Activated T-helper 17 cell treated with anti-CD3 and anti-CD28 coated beads, Interleukin-2, amount 50 U/mL, for 72 hours (primary cell): Measurements from ENCODE around the gene INPP4B. TPM values are rescaled to one million over a fixed set of nuclear protein-coding genes. Genes with fewer than 3 reads are reported as not detected.

Experiments
- ATAC-seq: fragments of 150-1000 bp; cut with Tn5 transposase; replicated peaks from 2 replicates; pipeline ENCODE4 v1.10.0; 2021; ENCODE audit warnings: mild to moderate bottlenecking, moderate library complexity
- H3K27ac Mint-ChIP-seq: one replicate; pipeline ENCODE4 v1.8.0; 2022; ENCODE audit warnings: mixed read lengths
- H3K27me3 Mint-ChIP-seq: one replicate; pipeline ENCODE4 v1.8.0; 2022; ENCODE audit warnings: mixed read lengths
- H3K36me3 Mint-ChIP-seq: one replicate; pipeline ENCODE4 v1.8.0; 2022; ENCODE audit warnings: low read depth, mild to moderate bottlenecking, mixed read lengths
- H3K4me1 Mint-ChIP-seq: one replicate; pipeline ENCODE4 v1.8.0; 2022; ENCODE audit warnings: mixed read lengths
- H3K4me3 Mint-ChIP-seq: one replicate; pipeline ENCODE4 v1.8.0; 2022; ENCODE audit warnings: mild to moderate bottlenecking, mixed read lengths
- H3K9me3 Mint-ChIP-seq: one replicate; pipeline ENCODE4 v1.8.0; 2022; ENCODE audit warnings: mixed read lengths
- total RNA-seq, 2 donors: library from RNA; stranded (reverse); gene quantifications; one replicate each; pipeline ENCODE4 v1.2.3, GENCODE V29; 2022

INPP4B gene
- total RNA-seq, 2 donors from 2014 or later: 53.9 to 65.0 TPM

DNA sequence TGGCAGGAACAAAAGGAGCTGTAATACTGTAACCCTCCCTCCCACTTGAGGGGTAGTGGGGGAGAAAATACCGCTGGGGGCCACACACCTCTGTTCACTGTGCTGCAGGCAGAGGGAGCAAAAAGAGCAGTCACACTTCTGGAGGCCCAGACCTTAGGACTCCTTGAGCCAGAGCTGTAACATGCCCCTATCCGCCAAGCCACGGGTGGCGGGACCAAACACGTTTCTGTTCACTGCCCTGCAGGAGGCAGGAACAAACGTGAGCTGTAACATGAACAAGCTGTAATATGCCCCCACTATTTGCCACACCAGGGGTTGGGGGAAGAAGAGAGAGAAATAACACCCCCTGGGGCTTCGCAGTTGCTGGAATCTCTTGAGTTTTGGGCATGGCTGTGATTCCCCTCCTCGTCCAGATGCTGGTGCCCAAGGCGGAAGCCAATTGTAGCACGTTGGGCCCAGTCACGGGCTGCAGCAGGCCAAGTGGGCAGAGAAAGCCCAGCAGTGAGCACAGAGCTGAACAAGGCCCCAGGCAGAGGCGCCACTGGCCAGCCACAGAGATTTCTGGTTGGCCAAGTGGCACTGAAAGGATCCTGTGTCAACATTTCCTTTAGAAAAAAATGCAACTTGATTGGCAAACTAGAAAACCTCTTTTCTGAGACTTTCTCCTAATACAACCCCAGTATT is 509.7 kb downstream of the INPP4B start:
- Mint-ChIP-seq H3K27ac (no peak overlapping the region), H3K4me3 (no peak overlapping the region), H3K36me3 (peaks cover 29% of the 10 kb centered on the region), H3K9me3 (no peaks in the 10 kb centered on the region), H3K4me1 (peaks cover 22% of the 10 kb centered on the region), H3K27me3 (no peaks in the 10 kb centered on the region)
- no peak for ATAC-seq

DNA sequence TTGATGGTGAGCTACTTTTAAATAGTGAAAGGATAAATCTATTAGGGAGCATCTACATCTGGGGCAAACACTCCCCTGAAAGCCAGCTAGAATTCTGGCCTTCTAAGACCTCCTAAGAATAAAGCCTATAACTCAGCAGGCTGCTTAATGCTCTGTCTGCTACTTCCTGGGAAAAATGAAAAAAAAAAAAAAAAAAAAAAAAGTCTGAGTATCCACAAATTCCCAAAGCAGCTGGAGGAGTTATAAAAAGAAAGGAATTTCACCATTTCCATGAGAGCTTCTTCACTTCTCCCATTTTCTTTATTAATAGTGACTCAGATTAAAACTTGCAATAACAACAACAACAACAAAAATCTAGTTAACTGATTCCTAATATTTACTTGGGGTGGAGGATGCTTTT is 511.2 kb downstream of the INPP4B start:
- no peak for ATAC-seq
- Mint-ChIP-seq H3K36me3 (peaks cover 38% of the 10 kb centered on the region), H3K9me3 (no peaks in the 10 kb centered on the region)

DNA sequence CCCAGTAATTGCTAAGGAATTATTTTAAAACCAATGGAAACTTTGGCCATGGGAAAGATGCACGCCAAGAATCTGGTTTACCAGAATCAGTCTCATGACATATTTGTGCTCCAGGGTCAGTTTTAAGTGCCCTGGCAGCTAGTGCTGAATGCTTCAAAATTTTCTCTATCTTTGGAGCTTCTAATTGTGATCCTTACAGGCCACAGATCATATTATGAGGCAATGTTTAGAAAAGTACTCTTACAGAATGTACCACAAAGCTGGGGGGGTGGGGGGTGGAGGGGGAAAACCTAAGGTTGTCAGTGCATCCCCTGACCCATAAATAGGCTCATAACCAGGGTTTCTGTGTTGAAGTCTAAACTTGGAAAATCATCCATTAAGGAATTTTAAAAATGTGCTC is 514.5 kb downstream of the INPP4B start:
- Mint-ChIP-seq H3K4me1 (peaks cover 43% of the 10 kb centered on the region), H3K27me3 (no peaks in the 10 kb centered on the region), H3K4me3 (no peak overlapping the region), H3K27ac (no peak overlapping the region), H3K36me3 (peaks cover 53% of the 10 kb centered on the region), H3K9me3 (no peaks in the 10 kb centered on the region)
- no peak for ATAC-seq

More for the DNA sequence above, 511.2 kb downstream of the INPP4B start:
- Mint-ChIP-seq H3K4me3 (no peak overlapping the region), H3K27me3 (no peaks in the 10 kb centered on the region), H3K4me1 (peaks cover 31% of the 10 kb centered on the region), H3K27ac (no peak overlapping the region)

DNA sequence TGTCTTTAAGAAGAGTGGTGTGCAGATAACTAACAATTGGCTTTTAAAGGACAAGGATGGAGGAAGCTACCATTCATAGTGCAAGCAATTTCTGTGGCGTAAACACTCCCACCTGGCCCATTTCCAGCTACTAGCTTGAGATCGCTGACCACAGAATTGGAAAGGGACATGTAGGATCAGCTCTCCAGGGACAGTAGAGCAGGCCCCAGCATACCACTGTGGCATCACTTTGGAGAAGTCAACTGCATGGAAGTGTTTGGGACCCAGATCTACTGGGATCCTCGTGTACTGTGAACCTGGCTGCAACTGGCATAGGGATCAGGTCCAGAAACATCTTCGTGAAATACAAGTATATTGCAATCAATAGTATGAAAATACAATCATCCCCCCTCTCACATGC is 515.0 kb downstream of the INPP4B start:
- Mint-ChIP-seq H3K4me1 (peaks cover 47% of the 10 kb centered on the region), H3K9me3 (no peaks in the 10 kb centered on the region), H3K27ac (peak overlapping the region; percentile 22), H3K27me3 (no peaks in the 10 kb centered on the region), H3K4me3 (peak overlapping the region; percentile 21), H3K36me3 (peaks cover 53% of the 10 kb centered on the region)
- ATAC-seq: no peak

DNA sequence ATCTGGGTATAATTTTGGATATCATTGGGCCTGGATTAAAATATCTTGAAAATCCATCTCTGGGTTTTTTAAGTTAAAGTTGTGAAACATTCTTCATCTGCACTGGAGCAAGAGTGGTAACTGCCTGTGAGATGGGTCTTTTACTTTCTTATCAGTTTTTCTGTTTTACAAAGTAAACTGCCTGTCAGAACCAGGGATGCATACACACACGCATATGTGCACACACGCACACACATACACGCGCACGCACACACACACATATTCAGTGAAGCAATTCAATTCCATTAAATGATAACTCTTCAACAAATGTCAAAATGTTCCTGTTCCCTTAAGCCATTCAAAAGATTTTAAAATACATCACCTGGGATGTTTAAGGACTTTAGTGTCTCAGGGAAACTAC is 515.8 kb downstream of the INPP4B start:
- Mint-ChIP-seq H3K4me3 (no peak overlapping the region), H3K36me3 (peaks cover 55% of the 10 kb centered on the region), H3K27me3 (no peaks in the 10 kb centered on the region), H3K4me1 (peaks cover 51% of the 10 kb centered on the region), H3K9me3 (no peaks in the 10 kb centered on the region), H3K27ac (peak overlapping the region; percentile 36)
- ATAC-seq: no peak

DNA sequence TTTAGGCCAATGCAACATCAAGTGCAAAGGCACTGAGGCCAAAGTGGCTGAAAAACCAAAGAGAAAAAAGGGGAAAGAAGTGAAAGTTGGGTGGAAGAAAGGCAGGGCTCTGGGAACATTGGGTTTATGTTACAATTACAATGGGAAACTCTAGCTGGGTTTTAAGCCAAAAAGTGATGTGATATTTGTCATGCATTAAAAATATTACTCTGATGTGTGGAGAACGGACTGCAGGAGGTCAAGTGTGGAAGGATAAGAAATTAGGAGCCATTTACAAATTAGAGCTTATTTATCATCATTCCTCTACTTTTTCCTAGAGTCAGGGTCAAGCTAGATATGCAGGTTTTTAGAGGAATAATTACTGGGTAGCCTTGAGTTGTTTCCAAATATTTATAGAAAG is 516.8 kb downstream of the INPP4B start:
- Mint-ChIP-seq H3K4me1 (peaks cover 58% of the 10 kb centered on the region), H3K27me3 (no peaks in the 10 kb centered on the region), H3K27ac (peak overlapping the region; percentile 11), H3K36me3 (peaks cover 55% of the 10 kb centered on the region), H3K4me3 (no peak overlapping the region), H3K9me3 (no peaks in the 10 kb centered on the region)
- no peak for ATAC-seq

DNA sequence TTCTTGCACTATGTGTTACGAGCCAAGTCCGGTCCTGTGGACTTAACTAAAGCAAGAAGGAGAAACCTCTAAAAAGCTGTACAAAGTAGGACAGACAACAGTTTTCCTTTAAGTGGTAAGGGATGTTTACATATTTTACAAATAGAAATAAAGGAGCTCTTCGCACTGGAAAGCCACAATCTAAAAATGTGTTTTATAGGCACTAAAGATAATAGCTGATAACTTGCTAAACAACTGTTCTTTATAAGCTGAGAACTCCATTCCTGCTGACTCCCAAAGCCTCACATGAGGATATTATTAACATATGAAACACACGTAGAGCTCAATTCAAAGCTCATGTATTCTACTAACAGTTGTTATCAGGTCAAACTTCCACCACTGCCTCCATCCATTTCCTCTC is 519.9 kb downstream of the INPP4B start:
- H3K36me3 Mint-ChIP-seq: peaks cover 79% of the 10 kb centered on the region
- no peak overlapping the region for H3K27ac Mint-ChIP-seq
- H3K4me3 Mint-ChIP-seq: no peak overlapping the region
- H3K9me3 Mint-ChIP-seq: no peaks in the 10 kb centered on the region
- no peak for ATAC-seq
- H3K27me3 Mint-ChIP-seq: no peaks in the 10 kb centered on the region
- peaks cover 52% of the 10 kb centered on the region for H3K4me1 Mint-ChIP-seq

DNA sequence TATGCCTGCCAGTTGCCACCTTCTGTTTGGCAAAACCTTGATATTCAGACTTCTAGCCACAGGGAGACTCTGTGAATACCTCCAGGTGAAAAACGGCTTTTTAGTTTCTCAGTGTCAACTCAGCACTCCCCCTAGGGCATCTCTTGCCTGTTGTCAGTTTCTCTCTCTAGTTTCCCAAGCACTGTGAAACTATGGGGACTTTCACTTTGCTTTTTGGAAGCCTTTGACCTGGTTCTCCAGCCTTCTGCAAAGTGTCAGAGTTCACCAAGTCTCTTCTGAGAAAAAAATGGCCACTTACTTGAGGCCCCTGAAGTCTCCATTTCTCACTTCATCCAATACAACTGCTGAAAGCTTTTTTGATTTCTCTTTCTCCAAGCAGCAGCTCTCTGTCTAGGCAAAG is 521.5 kb downstream of the INPP4B start:
- no peaks in the 10 kb centered on the region for H3K9me3 Mint-ChIP-seq
- H3K4me1 Mint-ChIP-seq: peaks cover 42% of the 10 kb centered on the region
- H3K36me3 Mint-ChIP-seq: peaks cover 86% of the 10 kb centered on the region
- H3K27me3 Mint-ChIP-seq: no peaks in the 10 kb centered on the region
- peak overlapping the region; percentile 59 for H3K4me3 Mint-ChIP-seq
- peak; percentile 89 for ATAC-seq
- peak overlapping the region; percentile 44 for H3K27ac Mint-ChIP-seq

DNA sequence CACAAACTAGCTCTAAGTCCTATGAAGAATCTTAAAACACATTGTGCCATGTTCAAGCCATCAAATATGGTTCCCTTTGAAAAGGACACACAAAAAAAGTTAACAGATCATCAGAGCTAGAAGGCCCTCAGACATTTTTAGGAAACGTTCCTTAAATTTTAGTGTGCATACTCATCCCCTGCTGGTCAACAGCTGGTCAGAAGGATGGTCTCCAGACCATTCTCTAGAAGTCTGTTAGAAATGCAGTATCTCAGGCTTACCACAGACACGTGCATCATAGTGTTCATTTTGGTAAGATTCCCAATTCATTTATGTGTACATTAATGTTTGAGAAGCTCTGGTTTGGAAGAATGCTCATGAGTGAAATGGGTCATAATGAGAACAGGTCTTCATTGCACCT is 523.1 kb downstream of the INPP4B start:
- no peak for ATAC-seq
- Mint-ChIP-seq H3K36me3 (peaks cover 85% of the 10 kb centered on the region), H3K4me1 (peaks cover 38% of the 10 kb centered on the region), H3K27ac (no peak overlapping the region), H3K9me3 (no peaks in the 10 kb centered on the region), H3K4me3 (no peak overlapping the region), H3K27me3 (no peaks in the 10 kb centered on the region)

DNA sequence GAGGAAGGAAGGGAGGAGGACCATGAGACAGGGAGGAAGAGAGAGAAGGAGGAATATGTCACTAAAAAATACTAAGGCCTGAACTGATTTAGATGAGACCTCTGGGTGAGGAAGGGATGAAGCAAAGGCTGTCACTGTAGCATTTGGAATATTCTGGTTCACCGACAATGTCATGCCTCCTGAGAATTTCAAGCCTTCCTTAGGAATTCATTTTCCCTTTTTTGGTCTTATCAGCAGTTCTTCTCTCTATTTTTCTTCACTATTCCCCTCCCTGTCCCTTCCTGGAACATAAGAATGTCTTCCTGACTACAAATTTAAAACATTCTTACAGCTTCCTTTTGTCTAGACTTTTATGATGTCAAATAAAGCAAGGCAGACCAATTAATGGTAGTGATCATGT is 527.8 kb downstream of the INPP4B start:
- Mint-ChIP-seq H3K4me3 (no peak overlapping the region), H3K36me3 (peaks cover 89% of the 10 kb centered on the region), H3K9me3 (no peaks in the 10 kb centered on the region), H3K27me3 (no peaks in the 10 kb centered on the region), H3K4me1 (peaks cover 43% of the 10 kb centered on the region), H3K27ac (peak overlapping the region; percentile 3)
- ATAC-seq: no peak

DNA sequence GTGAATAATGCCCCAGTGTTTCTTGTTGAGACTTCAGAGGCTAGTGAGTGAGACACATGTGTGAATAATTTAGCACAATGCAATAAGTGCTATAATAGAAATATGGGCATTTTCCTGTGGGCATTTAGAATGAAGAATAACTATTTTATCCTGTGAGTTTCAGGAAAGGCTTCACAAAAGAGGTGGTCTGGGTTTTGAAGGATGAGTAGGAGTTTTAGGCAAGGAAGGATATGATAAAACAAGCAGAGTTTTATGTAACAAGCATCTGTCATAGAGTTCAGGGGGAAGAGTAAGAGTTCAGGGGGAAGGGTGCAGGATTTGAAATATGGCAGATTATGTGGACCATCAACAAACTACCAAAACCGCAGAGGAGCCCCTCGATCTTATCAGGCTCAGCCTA is 529.2 kb downstream of the INPP4B start:
- Mint-ChIP-seq H3K4me3 (no peak overlapping the region), H3K27me3 (no peaks in the 10 kb centered on the region), H3K36me3 (peaks cover 90% of the 10 kb centered on the region), H3K9me3 (no peaks in the 10 kb centered on the region), H3K27ac (peak overlapping the region; percentile 11), H3K4me1 (peaks cover 50% of the 10 kb centered on the region)
- ATAC-seq: no peak

DNA sequence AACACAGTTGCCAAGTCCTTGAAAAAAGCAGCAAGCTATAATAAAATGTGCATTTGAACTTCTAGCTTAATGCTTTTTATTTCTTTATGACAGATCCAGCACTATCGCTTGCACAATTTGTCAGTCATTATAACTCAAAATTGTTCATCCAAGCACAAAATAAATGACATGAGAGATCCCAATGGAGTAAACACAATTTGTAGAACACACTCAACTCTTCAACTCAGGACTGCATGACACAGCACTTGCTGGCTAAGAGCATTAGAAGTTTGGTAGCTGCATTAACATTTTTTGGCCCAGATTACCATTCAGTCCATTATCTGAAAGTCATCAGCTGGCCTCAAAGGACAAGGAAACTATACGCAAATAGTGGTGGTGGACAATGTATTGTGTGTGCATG is 530.1 kb downstream of the INPP4B start:
- Mint-ChIP-seq H3K4me3 (no peak overlapping the region), H3K27me3 (no peaks in the 10 kb centered on the region), H3K9me3 (no peaks in the 10 kb centered on the region), H3K36me3 (peaks cover 90% of the 10 kb centered on the region), H3K27ac (peak overlapping the region; percentile 10), H3K4me1 (peaks cover 50% of the 10 kb centered on the region)
- no peak for ATAC-seq

DNA sequence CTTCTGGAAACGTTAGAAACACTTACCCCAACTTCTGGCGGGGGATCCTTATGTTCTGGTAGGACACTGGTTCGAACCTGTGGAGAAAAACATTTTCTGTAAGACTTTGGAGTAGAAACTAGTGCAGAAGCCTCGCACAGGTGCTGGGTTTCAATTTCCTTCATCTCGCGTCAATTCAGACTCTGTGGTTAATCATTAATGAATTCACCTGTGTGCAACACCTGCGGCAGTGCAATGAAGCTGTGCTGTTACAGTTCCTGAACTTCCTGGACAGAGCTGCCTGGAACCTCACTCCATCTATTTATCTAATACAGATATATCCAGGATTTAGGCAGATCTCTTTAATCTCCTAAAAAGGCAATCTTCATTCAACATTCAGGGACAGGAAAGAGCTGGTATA is 531.4 kb downstream of the INPP4B start:
- H3K27ac Mint-ChIP-seq: peak overlapping the region; percentile 59
- H3K27me3 Mint-ChIP-seq: no peaks in the 10 kb centered on the region
- no peak for ATAC-seq
- peak overlapping the region; percentile 53 for H3K4me3 Mint-ChIP-seq
- peaks cover 86% of the 10 kb centered on the region for H3K36me3 Mint-ChIP-seq
- H3K9me3 Mint-ChIP-seq: no peaks in the 10 kb centered on the region
- peaks cover 50% of the 10 kb centered on the region for H3K4me1 Mint-ChIP-seq

DNA sequence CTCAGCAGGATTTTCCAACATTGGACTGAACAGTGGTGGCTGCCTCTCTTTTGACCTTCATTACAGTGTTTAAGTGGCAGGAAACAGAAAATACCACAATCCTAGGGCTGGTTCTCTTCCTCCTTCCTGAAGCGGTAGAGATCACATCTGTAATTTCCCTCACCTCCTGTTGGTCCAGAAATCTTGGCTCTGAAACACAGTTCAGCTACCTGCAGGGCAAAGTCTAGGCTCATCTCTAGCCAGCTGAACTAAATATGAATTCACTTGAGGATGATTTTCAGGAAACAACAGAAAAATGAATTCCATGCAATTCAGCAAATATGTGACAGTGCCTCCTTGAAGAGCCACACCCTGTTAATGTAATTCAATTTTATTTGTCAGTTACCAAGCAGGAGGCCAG is 531.9 kb downstream of the INPP4B start:
- Mint-ChIP-seq H3K36me3 (peaks cover 86% of the 10 kb centered on the region), H3K4me3 (peak overlapping the region; percentile 53), H3K9me3 (no peaks in the 10 kb centered on the region), H3K27me3 (no peaks in the 10 kb centered on the region), H3K27ac (peak overlapping the region; percentile 59), H3K4me1 (peaks cover 50% of the 10 kb centered on the region)
- no peak for ATAC-seq

DNA sequence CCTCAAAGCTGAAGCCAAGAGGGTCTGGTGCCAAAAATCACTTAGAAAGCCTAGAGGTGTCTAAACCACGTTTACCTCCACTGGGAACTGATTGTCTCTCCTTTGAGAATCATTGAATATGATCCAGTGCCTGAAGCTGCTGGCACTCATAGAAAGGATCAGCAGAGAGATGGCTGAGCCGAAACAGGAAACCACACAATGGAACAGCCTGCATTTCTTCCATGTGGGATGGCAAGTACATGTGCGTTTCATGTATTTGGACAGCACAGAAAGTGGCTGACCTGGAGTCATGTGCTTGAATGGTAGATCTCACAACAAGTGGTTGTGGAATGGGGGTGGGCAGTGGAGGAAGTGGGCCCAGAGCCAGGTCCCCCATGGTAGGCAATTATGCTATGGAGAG is 533.7 kb downstream of the INPP4B start:
- H3K27me3 Mint-ChIP-seq: no peaks in the 10 kb centered on the region
- H3K9me3 Mint-ChIP-seq: no peaks in the 10 kb centered on the region
- ATAC-seq: no peak
- peak overlapping the region; percentile 59 for H3K27ac Mint-ChIP-seq
- no peak overlapping the region for H3K4me3 Mint-ChIP-seq
- peaks cover 85% of the 10 kb centered on the region for H3K36me3 Mint-ChIP-seq
- peaks cover 37% of the 10 kb centered on the region for H3K4me1 Mint-ChIP-seq

DNA sequence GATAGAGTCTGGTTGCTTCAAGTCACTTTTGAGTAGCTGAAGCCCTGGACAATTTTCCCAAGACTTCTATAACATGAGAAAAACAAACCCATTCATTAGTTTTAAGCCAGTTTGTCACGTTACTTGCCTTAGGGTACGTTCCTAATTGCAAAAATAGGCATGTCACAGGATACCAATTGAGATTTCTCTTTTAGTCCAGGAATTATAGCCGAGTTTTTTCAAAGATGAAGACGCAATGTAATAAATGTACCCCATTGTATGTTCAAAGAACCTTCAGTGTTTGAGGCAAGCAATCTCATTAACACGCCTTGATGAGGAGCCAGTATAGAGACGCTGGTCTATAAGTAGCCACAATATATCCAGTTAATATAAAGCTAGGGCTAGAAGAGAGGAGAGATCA is 534.2 kb downstream of the INPP4B start:
- H3K4me1 Mint-ChIP-seq: peaks cover 37% of the 10 kb centered on the region
- peaks cover 85% of the 10 kb centered on the region for H3K36me3 Mint-ChIP-seq
- H3K27ac Mint-ChIP-seq: peak overlapping the region; percentile 59
- ATAC-seq: no peak
- H3K9me3 Mint-ChIP-seq: no peaks in the 10 kb centered on the region
- no peak overlapping the region for H3K4me3 Mint-ChIP-seq
- no peaks in the 10 kb centered on the region for H3K27me3 Mint-ChIP-seq
